ENCODE results near the gene PIPOX. TPM values are rescaled to one million over a fixed set of nuclear protein-coding genes. Genes with fewer than 3 reads are reported as not detected.
A peak's percentile ranks its signal among the peaks of the same experiment; 100 is the strongest.

The PIPOX gene
- total RNA-seq, 1 donor from 2014 or later, result 1.1 TPM

GRCh38 chr17:29016345-29017210 is 26.4 kb upstream of the PIPOX start:
- intact Hi-C loops (cut with DNase I), result no loop called here
- no peak for ATAC-seq

GRCh38 chr17:29018788-29019474 is 24.0 kb upstream of the PIPOX start:
- DNase-seq (ENCODE audit: missing footprints) (no peak), ATAC-seq (no peak)
- intact Hi-C loops (cut with DNase I), result no loop called here

More at GRCh38 chr17:29016345-29017210, 26.4 kb upstream of the PIPOX start:
- DNase-seq (ENCODE audit: missing footprints), result no peak

- no peak for DNase-seq (ENCODE audit: missing footprints)
- ATAC-seq, result no peak
These were observed 23.3 kb upstream of the PIPOX start for GRCh38 chr17:29019475-29020181.

GRCh38 chr17:29020576-29020975 is 22.4 kb upstream of the PIPOX start:
- intact Hi-C loops (cut with DNase I), result no loop called here
- no peak for DNase-seq (ENCODE audit: missing footprints)
- no peak for ATAC-seq

More at GRCh38 chr17:29019475-29020181, 23.3 kb upstream of the PIPOX start:
- intact Hi-C loops (cut with DNase I), result no loop called here

- ATAC-seq (no peak), DNase-seq (ENCODE audit: missing footprints) (no peak)
- intact Hi-C loops (cut with DNase I), result no loop called here
These were observed 21.7 kb upstream of the PIPOX start for GRCh38 chr17:29021226-29021625.

GRCh38 chr17:29022074-29022473 is 20.9 kb upstream of the PIPOX start:
- no peak for ATAC-seq
- intact Hi-C loops (cut with DNase I), result no loop called here
- no peak for DNase-seq (ENCODE audit: missing footprints)

- DNase-seq (ENCODE audit: missing footprints), result no peak
- ATAC-seq, result no peak
- intact Hi-C loops (cut with DNase I), result no loop called here
These were observed 18.5 kb upstream of the PIPOX start for GRCh38 chr17:29024316-29024952.

- intact Hi-C loops (cut with DNase I), result no loop called here
- DNase-seq (ENCODE audit: missing footprints), result no peak
- no peak for ATAC-seq
These were observed 11.5 kb upstream of the PIPOX start for GRCh38 chr17:29031488-29031887.

- ATAC-seq (no peak), DNase-seq (ENCODE audit: missing footprints) (no peak)
- intact Hi-C loops (cut with DNase I), result no loop called here
These were observed 10.7 kb upstream of the PIPOX start for GRCh38 chr17:29032013-29032856.

GRCh38 chr17:29032857-29033197 is 10.1 kb upstream of the PIPOX start:
- no peak for DNase-seq (ENCODE audit: missing footprints)
- ATAC-seq, result no peak
- intact Hi-C loops (cut with DNase I), result no loop called here

- DNase-seq (ENCODE audit: missing footprints), result no peak
- no peak for ATAC-seq
- intact Hi-C loops (cut with DNase I), result no loop called here
These were observed 8.4 kb upstream of the PIPOX start for GRCh38 chr17:29034510-29034909.

- ATAC-seq, result no peak
- peak; percentile 41 for DNase-seq (ENCODE audit: missing footprints)
- intact Hi-C loops (cut with DNase I), result no loop called here
These were observed 6.4 kb upstream of the PIPOX start for GRCh38 chr17:29036584-29036983.

GRCh38 chr17:29037739-29038084 is 5.2 kb upstream of the PIPOX start:
- intact Hi-C loops (cut with DNase I), result no loop called here
- no peak for ATAC-seq
- no peak for DNase-seq (ENCODE audit: missing footprints)

GRCh38 chr17:29038085-29038795 is 4.7 kb upstream of the PIPOX start:
- DNase-seq (ENCODE audit: missing footprints) (peak; percentile 30), ATAC-seq (no peak)
- intact Hi-C loops (cut with DNase I), result no loop called here

GRCh38 chr17:29039764-29040598 is 3.0 kb upstream of the PIPOX start:
- ATAC-seq, result no peak
- DNase-seq (ENCODE audit: missing footprints), result peak; percentile 56
- intact Hi-C loops (cut with DNase I), result no loop called here

GRCh38 chr17:29041091-29041490 is 1.9 kb upstream of the PIPOX start:
- DNase-seq (ENCODE audit: missing footprints) (no peak), ATAC-seq (no peak)
- intact Hi-C loops (cut with DNase I), result no loop called here

GRCh38 chr17:29041571-29041970 is 1.4 kb upstream of the PIPOX start:
- ATAC-seq, result no peak

More at GRCh38 chr17:29041571-29041970, 1.4 kb upstream of the PIPOX start:
- DNase-seq (ENCODE audit: missing footprints), result peak; percentile 20
- intact Hi-C loops (cut with DNase I), result no loop called here
